PC-9 (cell line): ENCODE results near the gene DMTF1. TPM values are rescaled to one million over a fixed set of nuclear protein-coding genes. Genes with fewer than 3 reads are reported as not detected.

ENCODE experiments used
- BruUV-seq: library from RNA; stranded (reverse); fragments of 400-500 nt; replicated peaks from 2 replicates; lab custom pipeline; 2021; lab: Mats Ljungman, UMichigan
- CTCF ChIA-PET: fragments of 300-600 bp; sonication (Branson Sonifier 250); formaldehyde crosslinking; loops from one replicate; lab custom pipeline; 2022; ENCODE audit warnings: antibody characterized with exemption; lab: Charles Lee
- POLR2A ChIA-PET: fragments of 300-600 bp; sonication (Branson Sonifier 250); formaldehyde crosslinking; loops from one replicate; lab custom pipeline; 2022; ENCODE audit warnings: antibody characterized with exemption; ENCODE audit not compliant: unreplicated experiment; lab: Charles Lee
- DNase-seq, 2 experiments: peaks; one replicate each; pipeline versions ENCODE4 v3.0.0 to v3.0.0-alpha.2; 2015 to 2022; ENCODE audit warnings: mixed read lengths in 1 of 2
- H2AFZ ChIP-seq: fragments of 200-600 bp; sonication (generic); 2 replicates; pipeline ENCODE4 v1.8.1; 2017; ENCODE audit warnings: antibody characterized with exemption
- H3F3A ChIP-seq: fragments of 200-600 bp; sonication (generic); 2 replicates; pipeline ENCODE4 v1.8.1; 2017; ENCODE audit warnings: antibody characterized with exemption, mild to moderate bottlenecking, low read depth; ENCODE audit not compliant: insufficient read depth
- H3K27ac ChIP-seq: fragments of 200-600 bp; sonication (generic); 2 replicates; pipeline ENCODE4 v1.6.1; 2016; ENCODE audit warnings: mixed run types
- H3K27me3 ChIP-seq: fragments of 200-600 bp; sonication (generic); 2 replicates; pipeline ENCODE4 v1.6.1; 2016; ENCODE audit warnings: low read depth, mixed run types; ENCODE audit not compliant: insufficient read depth
- H3K36me3 ChIP-seq: fragments of 200-600 bp; sonication (generic); 2 replicates; pipeline ENCODE4 v1.6.1; 2016; ENCODE audit warnings: low read depth, mixed run types
- H3K4me1 ChIP-seq: fragments of 200-600 bp; sonication (generic); replicated peaks from 2 replicates; pipeline ENCODE4 v1.6.1; 2016; ENCODE audit warnings: mixed run types; ENCODE audit not compliant: insufficient read depth
- H3K4me2 ChIP-seq: fragments of 200-600 bp; sonication (generic); 2 replicates; pipeline ENCODE4 v1.6.1; 2017; ENCODE audit warnings: mixed run types
- H3K4me3 ChIP-seq: fragments of 200-600 bp; sonication (generic); 2 replicates; pipeline ENCODE4 v1.6.1; 2016; ENCODE audit warnings: mixed run types
- H3K79me2 ChIP-seq: fragments of 200-600 bp; sonication (generic); 2 replicates; pipeline ENCODE4 v1.6.1; 2017; ENCODE audit warnings: low read depth, mixed run types
- H3K9me2 ChIP-seq: fragments of 200-600 bp; sonication (generic); 2 replicates; pipeline ENCODE4 v1.8.1; 2017; ENCODE audit warnings: mild to moderate bottlenecking; ENCODE audit not compliant: insufficient read depth
- H3K9me3 ChIP-seq: fragments of 200-600 bp; sonication (generic); 2 replicates; pipeline ENCODE4 v1.8.1; 2016; ENCODE audit warnings: low read depth; ENCODE audit not compliant: insufficient read depth
- H4K20me1 ChIP-seq: fragments of 200-600 bp; sonication (generic); 2 replicates; pipeline ENCODE4 v1.8.1; 2017; ENCODE audit not compliant: insufficient read depth
- EZH2 ChIP-seq: fragments of 200-600 bp; sonication (generic); IDR thresholded peaks from 2 replicates; pipeline ENCODE4 v1.8.0; 2017; ENCODE audit warnings: antibody characterized with exemption, low read depth
- intact Hi-C: fragments of 100-400 bp; cut with micrococcal nuclease; formaldehyde crosslinking; loops from one replicate; pipeline ENCODE4 v1.10.0; 2022; ENCODE audit not compliant: unreplicated experiment
- total RNA-seq: library from RNA; stranded (reverse); gene quantifications from 2 replicates; pipeline ENCODE4 v1.2.3, GENCODE V29; 2021
- TF ChIP-seq, protein P1 (sequence below): fragments of 200-600 bp; sonication (generic); conservative IDR thresholded peaks from 2 replicates; pipeline ENCODE4 v1.6.1; 2017; ENCODE audit warnings: mixed run types, antibody characterized with exemption, mild to moderate bottlenecking, moderate library complexity

DMTF1 gene
- total RNA-seq, 1 experiment from 2014 or later, result 54.0 TPM

DNA sequence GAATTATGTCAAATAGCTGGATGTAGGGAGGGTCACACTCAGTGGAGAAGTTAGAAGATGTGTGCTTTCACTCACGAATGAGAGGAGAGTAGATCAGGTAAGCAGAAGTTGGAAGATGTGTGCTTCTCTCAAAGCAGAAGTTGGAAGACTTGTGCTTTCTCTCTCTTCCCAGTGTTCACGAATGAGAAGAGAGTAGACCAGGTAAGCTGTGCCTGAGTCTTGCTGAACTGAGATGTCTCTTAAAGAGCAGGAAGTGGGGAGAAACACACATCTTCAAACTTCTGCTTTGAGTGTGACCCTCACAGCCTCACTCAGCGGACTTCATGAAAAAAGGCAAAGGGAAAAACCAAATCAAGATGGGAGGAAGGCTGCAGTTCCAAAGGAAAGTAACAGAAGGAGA lies 74.2 kb downstream of the DMTF1 start:
- H3K79me2 ChIP-seq, result no peaks in the 10 kb centered on the region
- TF ChIP-seq, protein P1, sequence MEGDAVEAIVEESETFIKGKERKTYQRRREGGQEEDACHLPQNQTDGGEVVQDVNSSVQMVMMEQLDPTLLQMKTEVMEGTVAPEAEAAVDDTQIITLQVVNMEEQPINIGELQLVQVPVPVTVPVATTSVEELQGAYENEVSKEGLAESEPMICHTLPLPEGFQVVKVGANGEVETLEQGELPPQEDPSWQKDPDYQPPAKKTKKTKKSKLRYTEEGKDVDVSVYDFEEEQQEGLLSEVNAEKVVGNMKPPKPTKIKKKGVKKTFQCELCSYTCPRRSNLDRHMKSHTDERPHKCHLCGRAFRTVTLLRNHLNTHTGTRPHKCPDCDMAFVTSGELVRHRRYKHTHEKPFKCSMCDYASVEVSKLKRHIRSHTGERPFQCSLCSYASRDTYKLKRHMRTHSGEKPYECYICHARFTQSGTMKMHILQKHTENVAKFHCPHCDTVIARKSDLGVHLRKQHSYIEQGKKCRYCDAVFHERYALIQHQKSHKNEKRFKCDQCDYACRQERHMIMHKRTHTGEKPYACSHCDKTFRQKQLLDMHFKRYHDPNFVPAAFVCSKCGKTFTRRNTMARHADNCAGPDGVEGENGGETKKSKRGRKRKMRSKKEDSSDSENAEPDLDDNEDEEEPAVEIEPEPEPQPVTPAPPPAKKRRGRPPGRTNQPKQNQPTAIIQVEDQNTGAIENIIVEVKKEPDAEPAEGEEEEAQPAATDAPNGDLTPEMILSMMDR, result no peak
- no peak for TF ChIP-seq EZH2
- BruUV-seq, result no TSS peak
- no peak for DNase-seq
- H3K4me1 ChIP-seq, result peaks cover under 1% of the 10 kb centered on the region; the same call in 1 of the 2 replicates
- no peaks in the 10 kb centered on the region for H3K36me3 ChIP-seq
- H3K9me3 ChIP-seq, result no peaks in the 10 kb centered on the region
- no peaks in the 10 kb centered on the region for H3K27me3 ChIP-seq
- H3K9me2 ChIP-seq, result no peaks in the 10 kb centered on the region; the same call in 1 of the 2 replicates
- H3K4me2 ChIP-seq, result no peak overlapping the region
- H4K20me1 ChIP-seq, result no peaks in the 10 kb centered on the region
- no peak overlapping the region for H3K4me3 ChIP-seq
- no peak overlapping the region for H3K27ac ChIP-seq
- no peaks in the 10 kb centered on the region for H3F3A ChIP-seq
- H2AFZ ChIP-seq, result no peak overlapping the region
- intact Hi-C loops, result loop anchor here (10.0 kb wide), 2 partner anchors 188 to 648 kb away; partner anchors contain the start of genes DBF4 and SLC25A40
- POLR2A ChIA-PET, result no interaction called here
- CTCF ChIA-PET, result interaction anchor here (0.6 kb wide), 1 partner anchor 650 kb away, joined by 3 read pairs; the partner anchor contains the start of genes DBF4 and SLC25A40

DNA sequence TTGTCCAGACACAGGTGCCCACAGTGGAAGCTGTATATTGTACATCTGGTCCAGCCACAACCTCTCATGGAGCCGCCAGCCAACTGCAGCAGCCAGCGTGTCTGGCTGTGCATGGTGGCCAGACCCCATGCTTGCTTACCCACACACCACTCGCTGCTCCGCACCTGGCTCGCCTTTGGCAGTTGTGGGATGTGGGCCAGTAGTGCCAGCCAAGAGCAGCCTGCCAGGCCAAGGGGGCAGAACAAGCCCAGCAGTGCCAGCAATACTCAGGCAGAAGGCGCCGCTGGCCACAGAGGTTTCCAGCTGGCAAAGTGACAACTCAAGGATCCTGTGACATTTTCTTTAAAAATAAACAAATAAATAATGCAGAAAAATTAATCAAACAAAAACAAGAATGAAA lies 79.0 kb downstream of the DMTF1 start:
- Histone ChIP-seq H4K20me1 (no peaks in the 10 kb centered on the region), H3K9me2 (no peaks in the 10 kb centered on the region), H3K27ac (no peak overlapping the region), H3K9me3 (no peaks in the 10 kb centered on the region), H3K4me3 (no peak overlapping the region), H3K4me2 (no peak overlapping the region), H3K36me3 (no peaks in the 10 kb centered on the region), H3K79me2 (no peaks in the 10 kb centered on the region), H2AFZ (no peak overlapping the region), H3F3A (no peaks in the 10 kb centered on the region), H3K4me1 (no peaks in the 10 kb centered on the region), H3K27me3 (no peaks in the 10 kb centered on the region)
- intact Hi-C loops, result no loop called here
- TF ChIP-seq EZH2, result no peak
- TF ChIP-seq, protein P1, result no peak
- no peak for DNase-seq
- CTCF ChIA-PET, result no interaction called here
- POLR2A ChIA-PET, result no interaction called here
- no TSS peak for BruUV-seq

DNA sequence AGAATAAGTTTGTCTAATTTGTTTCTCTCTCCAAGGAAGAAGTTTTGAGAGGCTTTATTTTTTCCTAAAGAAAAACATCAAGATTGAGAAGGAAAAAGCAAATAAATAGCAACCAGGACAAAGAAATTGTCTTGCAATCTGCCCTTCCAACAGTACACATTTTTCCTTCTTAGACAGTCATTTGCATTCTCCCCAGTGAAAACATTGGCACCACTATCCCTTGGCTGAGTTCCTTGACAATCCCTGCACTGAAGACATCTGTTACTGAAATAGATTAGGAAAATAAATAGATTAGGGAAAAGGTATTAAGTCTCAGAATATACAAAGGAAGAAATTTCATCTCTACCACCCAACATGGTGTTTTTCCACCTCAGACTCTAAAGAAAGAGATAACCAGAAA lies 79.5 kb downstream of the DMTF1 start:
- BruUV-seq, result no TSS peak
- intact Hi-C loops, result no loop called here
- DNase-seq, result no peak
- Histone ChIP-seq H3K79me2 (no peaks in the 10 kb centered on the region), H2AFZ (no peak overlapping the region), H4K20me1 (no peaks in the 10 kb centered on the region), H3K9me3 (no peaks in the 10 kb centered on the region), H3K9me2 (no peaks in the 10 kb centered on the region), H3K36me3 (no peaks in the 10 kb centered on the region), H3K4me3 (no peak overlapping the region), H3K27ac (no peak overlapping the region), H3K4me2 (no peak overlapping the region), H3K4me1 (no peaks in the 10 kb centered on the region), H3K27me3 (no peaks in the 10 kb centered on the region), H3F3A (no peaks in the 10 kb centered on the region)
- POLR2A ChIA-PET, result no interaction called here
- CTCF ChIA-PET, result no interaction called here
- TF ChIP-seq EZH2, result no peak
- TF ChIP-seq, protein P1, result no peak
